Stimulated activated naive CD8-positive, alpha-beta T cell treated with anti-CD3 and anti-CD28 coated beads, Interleukin-15, Interleukin-2, amounts not matched to agents 100 ng/mL and 50 ng/mL, for 24 hours (primary cell): ENCODE measurements around the gene ACTN4.

Experiments
- H3K27ac Mint-ChIP-seq: one replicate; pipeline ENCODE4 v1.8.0; 2021; ENCODE audit warnings: mild to moderate bottlenecking, mixed read lengths
- H3K27me3 Mint-ChIP-seq: one replicate; pipeline ENCODE4 v1.8.0; 2021; ENCODE audit warnings: mixed read lengths
- H3K36me3 Mint-ChIP-seq: one replicate; pipeline ENCODE4 v1.8.0; 2021; ENCODE audit warnings: low read depth, mixed read lengths
- H3K4me1 Mint-ChIP-seq: one replicate; pipeline ENCODE4 v1.8.0; 2021; ENCODE audit warnings: low read depth, mixed read lengths
- H3K4me3 Mint-ChIP-seq: one replicate; pipeline ENCODE4 v1.8.0; 2021; ENCODE audit warnings: mild to moderate bottlenecking, mixed read lengths
- H3K9me3 Mint-ChIP-seq: one replicate; pipeline ENCODE4 v1.8.0; 2021; ENCODE audit warnings: mixed read lengths

Gene ACTN4

GRCh38 chr19:38710928-38711725 is 63.7 kb downstream of the ACTN4 start:
- H3K4me1 Mint-ChIP-seq = no peaks in the 10 kb centered on the region
- no peaks in the 10 kb centered on the region for H3K9me3 Mint-ChIP-seq
- H3K27ac Mint-ChIP-seq = no peak overlapping the region
- H3K4me3 Mint-ChIP-seq = no peak overlapping the region
- H3K27me3 Mint-ChIP-seq = no peaks in the 10 kb centered on the region
- peaks cover 39% of the 10 kb centered on the region for H3K36me3 Mint-ChIP-seq

DNA sequence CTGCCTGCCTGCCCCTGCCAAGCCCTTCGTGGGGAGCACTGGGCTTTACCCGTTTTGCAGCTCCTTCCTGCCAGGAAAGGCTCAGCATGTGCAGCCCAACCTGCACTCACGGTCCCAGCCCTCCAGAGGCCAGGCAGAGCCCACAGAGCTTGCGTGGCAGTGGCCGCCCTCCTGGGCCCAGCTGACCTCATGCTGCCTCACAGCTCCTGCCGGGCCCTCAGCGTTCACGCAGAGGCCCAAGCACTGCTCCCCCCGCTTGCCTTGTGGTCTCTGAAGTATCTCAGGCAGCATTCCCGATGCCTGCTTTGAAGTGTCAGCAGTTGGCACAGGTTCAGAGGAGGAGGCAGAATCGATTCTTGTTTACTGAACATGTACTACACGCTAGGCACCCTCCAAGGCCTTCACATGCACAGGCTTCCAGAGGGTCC is 64.3 kb downstream of the ACTN4 start:
- Mint-ChIP-seq H3K27me3 (no peaks in the 10 kb centered on the region), H3K27ac (no peak overlapping the region), H3K4me3 (no peak overlapping the region), H3K4me1 (no peaks in the 10 kb centered on the region), H3K36me3 (peaks cover 42% of the 10 kb centered on the region), H3K9me3 (no peaks in the 10 kb centered on the region)

- no peak overlapping the region for H3K4me3 Mint-ChIP-seq
- H3K4me1 Mint-ChIP-seq = no peaks in the 10 kb centered on the region
- H3K27me3 Mint-ChIP-seq = no peaks in the 10 kb centered on the region
- H3K9me3 Mint-ChIP-seq = no peaks in the 10 kb centered on the region
- H3K27ac Mint-ChIP-seq = no peak overlapping the region
- H3K36me3 Mint-ChIP-seq = peaks cover 38% of the 10 kb centered on the region
Observed at GRCh38 chr19:38712161-38712748, 64.8 kb downstream of the ACTN4 start.

DNA sequence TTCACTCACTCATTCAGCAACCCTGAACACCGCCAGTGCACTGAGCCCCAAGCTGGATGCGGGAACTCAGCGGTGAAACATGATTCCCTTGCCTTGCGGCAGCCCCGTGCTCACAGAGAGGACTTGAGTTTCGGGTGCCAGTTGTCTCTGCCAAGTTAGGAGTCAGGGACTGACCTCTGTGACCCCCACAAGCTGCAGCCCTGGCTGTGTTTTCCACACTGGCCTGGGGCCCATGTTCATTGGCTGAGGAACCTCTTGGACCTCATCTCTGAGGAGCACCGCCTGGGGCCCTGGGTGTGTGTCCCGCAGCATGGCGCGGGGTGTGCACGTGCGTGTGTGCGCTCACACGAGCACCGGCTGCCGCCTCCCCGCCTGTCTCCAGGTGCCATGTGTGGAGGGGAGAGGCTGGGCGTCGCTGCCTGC is 65.8 kb downstream of the ACTN4 start:
- Mint-ChIP-seq H3K27me3 (no peaks in the 10 kb centered on the region), H3K27ac (no peak overlapping the region), H3K4me1 (no peaks in the 10 kb centered on the region), H3K4me3 (no peak overlapping the region), H3K9me3 (no peaks in the 10 kb centered on the region), H3K36me3 (peaks cover 39% of the 10 kb centered on the region)

DNA sequence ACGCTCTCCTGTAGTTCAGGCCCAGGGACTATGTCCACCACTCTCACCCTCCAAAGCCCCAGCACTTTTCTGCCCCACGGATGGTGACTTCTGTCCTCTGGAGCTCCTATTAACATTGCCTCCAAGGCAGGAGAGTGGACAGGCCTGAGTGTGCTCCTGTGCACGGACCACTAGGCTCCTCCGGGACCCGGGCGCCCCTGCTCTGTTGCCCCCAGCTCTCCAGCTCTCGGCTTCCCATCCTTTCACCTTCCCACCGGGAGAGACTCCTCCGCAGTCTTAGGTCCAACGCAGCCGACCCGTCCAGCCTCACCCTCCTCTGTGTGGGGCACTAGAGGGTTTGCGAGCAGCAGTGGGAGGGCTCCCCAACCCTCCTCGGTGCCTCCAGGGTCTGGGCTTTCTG is 66.4 kb downstream of the ACTN4 start:
- H3K36me3 Mint-ChIP-seq = peaks cover 36% of the 10 kb centered on the region
- H3K27ac Mint-ChIP-seq = no peak overlapping the region
- no peak overlapping the region for H3K4me3 Mint-ChIP-seq
- H3K4me1 Mint-ChIP-seq = no peaks in the 10 kb centered on the region
- no peaks in the 10 kb centered on the region for H3K27me3 Mint-ChIP-seq
- H3K9me3 Mint-ChIP-seq = no peaks in the 10 kb centered on the region

GRCh38 chr19:38714354-38714778 is 66.9 kb downstream of the ACTN4 start:
- Mint-ChIP-seq H3K27me3 (no peaks in the 10 kb centered on the region), H3K4me3 (no peak overlapping the region), H3K9me3 (no peaks in the 10 kb centered on the region), H3K4me1 (no peaks in the 10 kb centered on the region), H3K36me3 (peaks cover 36% of the 10 kb centered on the region), H3K27ac (no peak overlapping the region)

DNA sequence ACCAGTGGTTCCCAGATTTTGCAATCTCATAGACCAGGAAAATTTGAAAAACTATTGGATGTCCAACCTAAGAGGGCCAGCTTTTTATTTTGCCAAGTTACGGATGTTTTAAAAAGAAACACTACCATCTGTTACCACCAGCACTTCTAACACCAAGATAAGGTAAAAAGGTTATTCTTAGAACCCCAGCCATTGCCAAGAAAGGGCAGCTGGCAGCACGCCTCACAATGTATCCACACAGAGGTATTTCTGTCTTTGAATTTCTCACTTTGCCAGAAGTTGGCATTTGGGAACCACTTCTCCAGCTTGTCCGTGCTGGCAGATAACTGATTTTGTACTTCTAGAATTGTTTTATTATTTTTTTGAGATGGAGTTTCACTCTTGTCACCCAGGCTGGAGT is 68.1 kb downstream of the ACTN4 start:
- no peaks in the 10 kb centered on the region for H3K4me1 Mint-ChIP-seq

DNA sequence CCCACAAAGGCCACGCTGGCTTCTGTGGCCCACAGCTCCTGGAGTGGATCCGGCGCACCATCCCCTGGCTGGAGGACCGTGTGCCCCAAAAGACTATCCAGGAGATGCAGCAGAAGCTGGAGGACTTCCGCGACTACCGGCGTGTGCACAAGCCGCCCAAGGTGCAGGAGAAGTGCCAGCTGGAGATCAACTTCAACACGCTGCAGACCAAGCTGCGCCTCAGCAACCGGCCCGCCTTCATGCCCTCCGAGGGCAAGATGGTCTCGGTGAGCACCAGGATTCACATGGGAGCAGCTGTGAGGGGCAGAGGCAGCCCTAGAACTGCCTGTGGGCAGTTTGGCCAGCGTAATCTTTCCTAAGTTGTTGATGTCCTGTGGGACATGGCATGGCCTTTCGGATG is 69.6 kb downstream of the ACTN4 start:
- H3K4me1 Mint-ChIP-seq = no peaks in the 10 kb centered on the region
- H3K9me3 Mint-ChIP-seq = no peaks in the 10 kb centered on the region
- H3K36me3 Mint-ChIP-seq = peaks cover 37% of the 10 kb centered on the region
- H3K27ac Mint-ChIP-seq = no peak overlapping the region
- H3K4me3 Mint-ChIP-seq = no peak overlapping the region
- no peaks in the 10 kb centered on the region for H3K27me3 Mint-ChIP-seq

More for the DNA sequence above, 68.1 kb downstream of the ACTN4 start:
- Mint-ChIP-seq H3K9me3 (no peaks in the 10 kb centered on the region), H3K27me3 (no peaks in the 10 kb centered on the region), H3K36me3 (peaks cover 33% of the 10 kb centered on the region), H3K27ac (no peak overlapping the region), H3K4me3 (no peak overlapping the region)

- Mint-ChIP-seq H3K4me3 (no peak overlapping the region), H3K36me3 (peaks cover 37% of the 10 kb centered on the region), H3K27ac (no peak overlapping the region), H3K27me3 (no peaks in the 10 kb centered on the region), H3K4me1 (no peaks in the 10 kb centered on the region), H3K9me3 (no peaks in the 10 kb centered on the region)
Observed at GRCh38 chr19:38717855-38718254, 70.4 kb downstream of the ACTN4 start.

DNA sequence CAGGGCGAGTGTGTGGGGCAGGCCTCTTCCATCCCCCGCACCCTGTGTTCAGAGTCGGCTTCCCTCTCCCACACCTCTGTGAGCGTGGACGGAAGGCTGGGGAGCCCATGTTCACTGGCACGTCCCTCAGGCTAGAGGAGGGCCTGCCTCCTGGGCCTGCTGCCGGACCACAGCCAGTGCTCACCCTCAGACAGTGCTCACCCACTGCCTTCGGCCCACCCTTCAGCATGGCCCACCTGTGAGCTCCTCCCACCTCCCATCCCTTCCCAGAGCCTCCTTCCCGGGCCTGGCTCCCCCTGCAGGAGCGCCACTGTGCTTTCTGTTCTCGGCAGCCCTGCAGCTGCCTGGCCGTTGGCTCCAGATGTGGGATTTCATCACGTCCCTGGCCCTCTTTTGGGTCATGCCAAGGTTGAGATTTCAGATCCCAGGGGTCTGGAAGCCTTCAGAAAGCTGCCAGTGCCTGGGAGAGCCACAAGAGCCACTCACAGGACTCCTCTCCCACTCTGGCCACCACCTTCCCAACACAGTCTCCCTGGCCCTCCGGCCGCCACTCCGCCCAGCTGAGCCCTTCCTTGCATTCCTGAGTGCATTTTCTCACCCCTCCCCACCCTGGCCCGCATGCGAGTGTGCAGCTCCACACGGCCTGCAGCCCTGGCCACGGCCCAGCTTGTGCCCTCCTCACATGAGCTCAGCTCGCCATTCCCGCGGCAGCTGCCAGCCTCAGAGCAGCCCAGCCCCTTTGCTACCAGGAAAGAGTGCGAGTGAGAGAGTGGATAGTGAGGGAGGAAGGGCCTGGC is 71.5 kb downstream of the ACTN4 start:
- Mint-ChIP-seq H3K27ac (no peak overlapping the region), H3K4me1 (no peaks in the 10 kb centered on the region), H3K27me3 (no peaks in the 10 kb centered on the region), H3K4me3 (no peak overlapping the region), H3K36me3 (peaks cover 32% of the 10 kb centered on the region), H3K9me3 (no peaks in the 10 kb centered on the region)

- Mint-ChIP-seq H3K27me3 (no peaks in the 10 kb centered on the region), H3K4me1 (no peaks in the 10 kb centered on the region), H3K36me3 (peaks cover 34% of the 10 kb centered on the region), H3K9me3 (no peaks in the 10 kb centered on the region), H3K27ac (no peak overlapping the region), H3K4me3 (no peak overlapping the region)
Observed at GRCh38 chr19:38719761-38720558, 72.5 kb downstream of the ACTN4 start.

GRCh38 chr19:38720559-38721236 is 73.2 kb downstream of the ACTN4 start:
- Mint-ChIP-seq H3K9me3 (no peaks in the 10 kb centered on the region), H3K27me3 (no peaks in the 10 kb centered on the region), H3K4me3 (no peak overlapping the region), H3K27ac (no peak overlapping the region), H3K4me1 (no peaks in the 10 kb centered on the region), H3K36me3 (peaks cover 33% of the 10 kb centered on the region)

DNA sequence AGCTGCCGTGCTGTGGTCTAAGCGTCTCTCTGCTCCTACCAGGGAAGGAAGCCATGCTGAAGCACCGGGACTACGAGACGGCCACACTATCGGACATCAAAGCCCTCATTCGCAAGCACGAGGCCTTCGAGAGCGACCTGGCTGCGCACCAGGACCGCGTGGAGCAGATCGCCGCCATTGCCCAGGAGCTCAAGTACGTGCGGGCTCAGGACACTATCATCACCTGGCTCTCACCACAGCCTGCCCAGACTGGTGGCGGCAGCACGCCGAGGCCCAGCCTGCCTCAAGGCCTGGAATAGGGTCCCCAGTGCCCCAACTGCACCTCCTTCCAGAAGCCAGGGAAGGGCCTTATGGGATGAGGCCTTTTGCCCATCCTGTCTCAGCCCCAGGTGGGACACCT is 74.0 kb downstream of the ACTN4 start:
- peaks cover 28% of the 10 kb centered on the region for H3K36me3 Mint-ChIP-seq
- no peak overlapping the region for H3K4me3 Mint-ChIP-seq
- H3K27ac Mint-ChIP-seq = no peak overlapping the region
- H3K9me3 Mint-ChIP-seq = no peaks in the 10 kb centered on the region
- H3K27me3 Mint-ChIP-seq = no peaks in the 10 kb centered on the region
- H3K4me1 Mint-ChIP-seq = peaks cover 4% of the 10 kb centered on the region
